Tibial nerve (tissue), 4 donors: Measurements from ENCODE around the gene SLC1A3. TPM values are rescaled to one million over a fixed set of nuclear protein-coding genes. Genes with fewer than 3 reads are reported as not detected.
A peak's percentile ranks its signal among the peaks of the same experiment; 100 is the strongest.

ENCODE experiments used
- DNase-seq, 2 donors: peaks; one replicate each; pipeline ENCODE4 v3.0.0-alpha.2; 2019; ENCODE audit warnings: low spot score in 2 of 2
- H3K27ac ChIP-seq, 4 donors: fragments of 200-600 bp; sonication (generic) in 3 of 4; one replicate each; pipeline ENCODE4 v1.5.1; 2017 to 2019; ENCODE audit warnings: mild to moderate bottlenecking in 1 of 4
- H3K27me3 ChIP-seq, 2 donors: fragments of 200-600 bp; sonication (generic) in 1 of 2; one replicate each; pipeline versions ENCODE4 v1.5.1 to v1.6.0; 2017 to 2019
- H3K36me3 ChIP-seq, 3 donors: fragments of 200-600 bp; sonication (generic); one replicate each; pipeline ENCODE4 v1.5.1; 2018 to 2019
- H3K4me1 ChIP-seq, 4 donors: fragments of 200-600 bp; sonication (generic) in 3 of 4; one replicate each; pipeline ENCODE4 v1.5.1; 2017 to 2019
- H3K4me3 ChIP-seq, 4 donors: fragments of 200-600 bp; sonication (generic) in 3 of 4; one replicate each; pipeline ENCODE4 v1.5.1; 2017 to 2019; ENCODE audit warnings: mild to moderate bottlenecking in 1 of 4, moderate library complexity in 1 of 4
- H3K9me3 ChIP-seq, 4 donors: fragments of 200-600 bp; sonication (generic) in 3 of 4; one replicate each; pipeline ENCODE4 v1.5.1; 2017 to 2019
- EP300 ChIP-seq, 2 donors: sonication (generic); formaldehyde crosslinking; IDR thresholded peaks; one replicate each; pipeline ENCODE4 v1.6.1; 2017; ENCODE audit warnings: antibody characterized with exemption in 2 of 2, mild to moderate bottlenecking in 1 of 2
- POLR2A ChIP-seq, 2 donors: fragments of 450-650 bp; IDR thresholded peaks; one replicate each; pipeline ENCODE4 v1.6.1; 2017; ENCODE audit warnings: antibody characterized with exemption in 2 of 2, mild to moderate bottlenecking in 2 of 2, moderate library complexity in 2 of 2
- WGBS, 2 donors: methylation state at CpG; one replicate each; pipeline ENCODE4 v1.1.5; 2018; 5-methylcytosine and 5-hydroxymethylcytosine counted together
- total RNA-seq, 4 donors: library from RNA; depleted of rRNA; stranded (reverse); fragments of >200 nt; gene quantifications; one replicate each; pipeline ENCODE4 v1.1.0, GENCODE V29; 2016
- TF ChIP-seq, protein P1 (sequence below), 5 experiments: fragments of 200-600 bp in 3 of 5; fragments of 450-650 bp in 2 of 5; sonication (generic) in 3 of 5; IDR thresholded peaks; one replicate each; pipeline ENCODE4 v1.5.1; 2016 to 2019; ENCODE audit warnings: antibody characterized with exemption in 5 of 5, mild to moderate bottlenecking in 3 of 5, moderate library complexity in 2 of 5

Gene SLC1A3
- total RNA-seq, 4 donors from 2014 or later = 22.0 to 123 (median 75.0) TPM

DNA sequence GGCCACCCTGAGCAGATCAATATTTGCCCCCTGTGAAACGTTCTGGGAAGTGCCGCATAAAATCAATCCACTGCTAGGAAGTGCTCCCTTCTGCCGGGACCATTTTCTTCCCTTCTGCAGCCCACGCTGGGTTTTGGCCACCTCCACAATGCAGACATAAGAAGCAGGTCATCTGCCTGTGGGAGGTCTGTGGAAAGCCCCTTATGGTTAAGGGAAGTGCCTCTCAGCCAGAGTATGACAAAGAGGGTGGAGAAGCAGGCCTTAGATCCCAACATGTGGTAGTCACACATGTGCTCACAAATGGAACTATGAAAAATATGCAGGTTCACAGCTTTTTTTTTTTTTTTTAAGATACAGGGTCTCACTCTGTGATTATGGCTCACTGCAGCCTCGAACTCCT is 82.8 kb downstream of the SLC1A3 start:
- no peaks in the 10 kb centered on the region for H3K36me3 ChIP-seq
- no peak for TF ChIP-seq EP300 (IDR thresholded peaks at IDR 0.05)
- TF ChIP-seq POLR2A (IDR thresholded peaks at IDR 0.05) = no peak
- TF ChIP-seq, protein P1, sequence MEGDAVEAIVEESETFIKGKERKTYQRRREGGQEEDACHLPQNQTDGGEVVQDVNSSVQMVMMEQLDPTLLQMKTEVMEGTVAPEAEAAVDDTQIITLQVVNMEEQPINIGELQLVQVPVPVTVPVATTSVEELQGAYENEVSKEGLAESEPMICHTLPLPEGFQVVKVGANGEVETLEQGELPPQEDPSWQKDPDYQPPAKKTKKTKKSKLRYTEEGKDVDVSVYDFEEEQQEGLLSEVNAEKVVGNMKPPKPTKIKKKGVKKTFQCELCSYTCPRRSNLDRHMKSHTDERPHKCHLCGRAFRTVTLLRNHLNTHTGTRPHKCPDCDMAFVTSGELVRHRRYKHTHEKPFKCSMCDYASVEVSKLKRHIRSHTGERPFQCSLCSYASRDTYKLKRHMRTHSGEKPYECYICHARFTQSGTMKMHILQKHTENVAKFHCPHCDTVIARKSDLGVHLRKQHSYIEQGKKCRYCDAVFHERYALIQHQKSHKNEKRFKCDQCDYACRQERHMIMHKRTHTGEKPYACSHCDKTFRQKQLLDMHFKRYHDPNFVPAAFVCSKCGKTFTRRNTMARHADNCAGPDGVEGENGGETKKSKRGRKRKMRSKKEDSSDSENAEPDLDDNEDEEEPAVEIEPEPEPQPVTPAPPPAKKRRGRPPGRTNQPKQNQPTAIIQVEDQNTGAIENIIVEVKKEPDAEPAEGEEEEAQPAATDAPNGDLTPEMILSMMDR (IDR thresholded peaks at IDR 0.05) = no peak
- no peaks in the 10 kb centered on the region for H3K27me3 ChIP-seq
- 80 to 85% methylated on average over 5 of the region's 5 CpGs for WGBS, 2 donors
- peaks cover 0 to 26% (median 11%) of the 10 kb centered on the region in 4 donors for H3K4me1 ChIP-seq
- H3K27ac ChIP-seq = no peak overlapping the region
- H3K9me3 ChIP-seq = no peaks in the 10 kb centered on the region
- DNase-seq = no peak
- H3K4me3 ChIP-seq = no peak overlapping the region

DNA sequence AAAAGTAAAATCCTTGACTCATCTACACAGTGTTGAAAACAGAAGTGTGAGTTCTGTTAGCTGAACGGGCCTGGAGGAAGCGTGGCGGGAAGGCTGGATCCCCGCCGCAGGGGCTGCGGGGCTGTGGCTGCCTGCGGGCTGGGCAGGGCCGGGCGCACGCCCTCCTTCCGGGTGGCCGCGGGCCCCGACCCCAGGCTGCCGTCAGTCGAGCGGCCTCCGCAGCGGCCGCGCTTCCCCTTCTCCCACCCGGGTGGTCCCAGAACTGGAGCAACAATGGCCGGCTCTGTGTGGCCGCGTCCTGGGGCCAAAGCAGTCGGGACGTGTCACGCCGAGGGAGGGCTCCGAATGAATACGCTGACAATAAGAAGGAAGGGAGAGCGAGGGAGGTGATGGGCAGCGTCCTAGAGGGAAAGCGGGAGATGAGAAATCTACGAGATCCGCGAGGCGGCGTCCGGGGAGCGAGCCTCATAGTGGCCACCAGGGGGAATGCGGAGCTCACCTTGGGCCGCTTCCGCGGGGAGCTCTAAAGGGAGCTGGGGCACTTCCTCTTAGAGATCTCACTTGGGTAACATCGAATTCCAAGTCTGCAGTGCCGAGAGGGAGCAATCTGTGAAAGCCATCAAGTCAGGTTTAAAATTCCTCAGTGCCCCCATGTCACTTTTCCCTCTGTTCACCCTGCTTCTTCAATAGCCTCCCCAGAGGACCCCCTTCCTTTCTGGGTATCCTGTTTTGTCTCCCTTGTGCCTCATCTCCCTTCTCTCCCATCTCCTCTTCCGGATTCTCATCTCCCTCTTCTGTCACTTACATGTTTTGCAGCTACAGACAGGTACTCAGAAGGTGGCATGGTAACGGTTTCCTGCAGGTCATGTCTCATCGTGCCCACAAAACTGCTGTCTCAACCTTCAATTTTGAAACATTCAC is 83.9 kb downstream of the SLC1A3 start:
- H3K9me3 ChIP-seq = no peaks in the 10 kb centered on the region
- peaks cover 0 to 26% (median 11%) of the 10 kb centered on the region in 4 donors for H3K4me1 ChIP-seq
- H3K4me3 ChIP-seq = peak overlapping the region; percentile 41 to 63 (median 56)
- no peaks in the 10 kb centered on the region for H3K27me3 ChIP-seq
- H3K27ac ChIP-seq = peak overlapping the region; percentile 32 to 83 (median 69)
- no peaks in the 10 kb centered on the region for H3K36me3 ChIP-seq
- peak; percentile 56 to 62 for DNase-seq
- TF ChIP-seq EP300 (IDR thresholded peaks at IDR 0.05) = peak in 1 of 2 donors; percentile 36
- TF ChIP-seq, protein P1 (IDR thresholded peaks at IDR 0.05) = peak; percentile 64 to 89 (median 87)
- TF ChIP-seq POLR2A (IDR thresholded peaks at IDR 0.05) = no peak
- WGBS, 2 donors = 5 to 6% methylated on average over 50 of the region's 50 CpGs

DNA sequence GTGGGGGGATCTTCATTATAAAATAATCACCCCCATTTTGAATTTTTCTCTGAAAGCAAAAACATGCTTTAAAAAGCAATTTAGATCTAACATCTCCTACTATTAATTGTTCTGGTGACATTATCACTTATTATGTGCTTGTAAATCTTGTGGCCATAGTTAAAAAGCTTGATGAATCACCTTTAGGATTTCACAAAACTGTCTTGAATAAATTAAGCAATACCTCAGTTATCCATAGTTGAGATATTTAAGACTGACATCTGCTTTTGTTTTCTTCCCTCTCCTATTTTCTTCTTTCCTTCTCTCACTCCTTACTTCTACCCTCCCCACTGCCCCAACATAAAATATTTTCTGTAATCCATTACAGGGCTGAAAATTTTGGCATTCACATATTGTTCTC is 84.8 kb downstream of the SLC1A3 start:
- DNase-seq = no peak
- Histone ChIP-seq H3K27ac (peak overlapping the region in 2 of 4 donors; percentile 55 to 79), H3K9me3 (no peaks in the 10 kb centered on the region), H3K4me3 (no peak overlapping the region), H3K36me3 (no peaks in the 10 kb centered on the region), H3K27me3 (no peaks in the 10 kb centered on the region), H3K4me1 (peaks cover 0 to 26% (median 11%) of the 10 kb centered on the region in 4 donors)
- TF ChIP-seq, protein P1 (IDR thresholded peaks at IDR 0.05) = no peak
- no peak for TF ChIP-seq POLR2A (IDR thresholded peaks at IDR 0.05)
- TF ChIP-seq EP300 (IDR thresholded peaks at IDR 0.05) = no peak

DNA sequence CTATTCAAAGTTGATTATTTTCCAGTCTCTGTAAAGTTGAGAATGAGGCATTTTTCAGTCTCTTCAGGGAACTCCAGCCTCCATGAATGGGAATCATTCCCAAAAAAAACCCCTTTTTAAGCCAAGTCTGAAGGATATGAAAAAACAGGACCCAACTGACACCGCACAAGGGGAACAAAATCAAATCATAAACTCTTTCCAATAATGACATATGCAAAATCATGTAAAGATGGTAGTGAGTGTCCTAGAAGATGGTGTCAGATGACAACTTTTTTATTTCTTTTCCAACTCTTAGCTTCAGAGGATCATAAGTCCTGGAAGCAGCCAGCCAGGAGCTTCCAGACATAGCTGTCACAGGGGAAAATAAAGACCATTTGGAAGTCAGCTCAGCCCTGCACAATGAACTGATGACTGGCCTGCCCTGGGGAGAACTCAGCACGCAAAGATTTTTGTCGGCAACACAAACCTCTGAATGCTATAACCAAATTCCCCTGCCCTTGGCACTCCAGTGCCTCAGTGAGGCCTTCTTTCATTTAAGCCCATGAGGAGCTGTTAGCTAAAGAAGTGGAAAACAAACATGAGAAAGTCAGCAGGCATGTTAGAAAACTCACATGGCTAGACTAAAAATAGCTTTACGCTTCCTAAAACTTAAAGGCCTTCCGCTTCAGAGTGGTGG is 85.4 kb downstream of the SLC1A3 start:
- WGBS, 2 donors = 34 to 46% methylated on average over 5 of the region's 5 CpGs
- Histone ChIP-seq H3K9me3 (no peaks in the 10 kb centered on the region), H3K27ac (peak overlapping the region in 2 of 4 donors; percentile 55 to 79), H3K4me3 (no peak overlapping the region), H3K27me3 (no peaks in the 10 kb centered on the region), H3K36me3 (no peaks in the 10 kb centered on the region), H3K4me1 (peaks cover 0 to 26% (median 11%) of the 10 kb centered on the region in 4 donors)
- no peak for DNase-seq
- TF ChIP-seq POLR2A (IDR thresholded peaks at IDR 0.05) (no peak), EP300 (IDR thresholded peaks at IDR 0.05) (peak in 1 of 2 donors; percentile 59)
- TF ChIP-seq, protein P1 (IDR thresholded peaks at IDR 0.05) = no peak
